ENCODE data around the gene KRT81. TPM values are rescaled to one million over a fixed set of nuclear protein-coding genes. Genes with fewer than 3 reads are reported as not detected.

The KRT81 gene
- total RNA-seq, 2 donors from 2014 or later: not detected

DNA sequence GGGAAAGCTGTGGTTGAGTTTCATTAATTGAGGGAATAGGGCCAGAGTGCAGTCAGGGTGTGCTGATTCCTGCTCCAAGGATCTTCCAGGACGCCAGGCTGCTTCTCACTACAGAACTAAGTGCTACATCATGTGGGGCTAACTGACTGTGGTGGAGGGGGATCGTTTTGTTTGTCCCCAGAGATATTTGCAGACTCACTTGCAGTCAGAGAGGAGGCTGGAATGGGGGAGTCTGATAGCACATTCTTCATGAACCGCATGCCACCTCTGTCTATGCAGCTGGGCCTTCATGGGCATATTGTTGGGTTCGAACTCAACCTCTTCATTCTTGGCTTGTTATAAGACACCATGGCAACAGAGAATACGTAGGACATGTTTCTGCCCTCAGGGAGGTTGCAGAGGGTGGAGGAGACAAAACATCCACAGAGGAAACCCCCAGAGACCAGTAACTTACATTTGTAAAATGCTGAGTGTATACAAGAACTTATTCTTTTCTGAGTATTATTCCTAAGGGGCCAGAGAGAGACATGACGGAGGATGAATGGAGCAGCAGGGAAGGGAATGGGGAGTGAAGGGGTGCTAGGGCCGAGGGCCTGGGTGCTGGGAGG lies 45.3 kb downstream of the KRT81 start:
- H3K9me3 ChIP-seq (ENCODE audit: control insufficient read depth, low read length): no peaks in the 10 kb centered on the region
- no peak overlapping the region for H3K27ac ChIP-seq (ENCODE audit: low read depth, low read length)
- no peak overlapping the region for H3K9ac ChIP-seq (ENCODE audit: extremely low read depth, low read length, poor library complexity, severe bottlenecking)
- H3K36me3 Mint-ChIP-seq (ENCODE audit: low read depth): no peaks in the 10 kb centered on the region
- peaks cover 4% of the 10 kb centered on the region for H3K4me1 ChIP-seq (ENCODE audit: control insufficient read depth, insufficient read depth, low read length)
- H3K27me3 Mint-ChIP-seq (ENCODE audit: insufficient read depth): peaks cover 36% of the 10 kb centered on the region
- H3K4me3 ChIP-seq (ENCODE audit: low read length): no peak overlapping the region
- 83 to 84% methylated on average over 2 to 7 of the region's 7 CpGs for WGBS, 2 experiments (ENCODE audit: insufficient coverage in 1 of 2, insufficient read length in 1 of 2)
- H3K4me1 Mint-ChIP-seq: peaks cover 19% of the 10 kb centered on the region
- no peak overlapping the region for H3K4me3 Mint-ChIP-seq
- no peak for TF ChIP-seq CTCF (conservative IDR thresholded peaks at IDR 0.05)
- peaks cover 26% of the 10 kb centered on the region for H3K27me3 ChIP-seq (ENCODE audit: control insufficient read depth, insufficient read depth, low read length, poor library complexity, severe bottlenecking)
- H3K9me3 Mint-ChIP-seq: no peaks in the 10 kb centered on the region
- no peak for DNase-seq
- H3K36me3 ChIP-seq (ENCODE audit: control insufficient read depth, insufficient read depth, low read length): no peaks in the 10 kb centered on the region
- no peak overlapping the region for H3K27ac Mint-ChIP-seq

GRCh38 chr12:52245259-52245961 lies 45.9 kb downstream of the KRT81 start:
- no peak overlapping the region for H3K4me3 Mint-ChIP-seq
- Histone ChIP-seq H3K27ac (ENCODE audit: low read depth, low read length) (no peak overlapping the region), H3K4me3 (ENCODE audit: low read length) (no peak overlapping the region), H3K27me3 (ENCODE audit: control insufficient read depth, insufficient read depth, low read length, poor library complexity, severe bottlenecking) (peaks cover 20% of the 10 kb centered on the region), H3K36me3 (ENCODE audit: control insufficient read depth, insufficient read depth, low read length) (no peaks in the 10 kb centered on the region), H3K4me1 (ENCODE audit: control insufficient read depth, insufficient read depth, low read length) (peaks cover 4% of the 10 kb centered on the region), H3K9ac (ENCODE audit: extremely low read depth, low read length, poor library complexity, severe bottlenecking) (no peak overlapping the region), H3K9me3 (ENCODE audit: control insufficient read depth, low read length) (no peaks in the 10 kb centered on the region)
- TF ChIP-seq CTCF (conservative IDR thresholded peaks at IDR 0.05): no peak
- DNase-seq: no peak
- H3K36me3 Mint-ChIP-seq (ENCODE audit: low read depth): no peaks in the 10 kb centered on the region
- H3K4me1 Mint-ChIP-seq: peaks cover 19% of the 10 kb centered on the region
- WGBS, 2 experiments (ENCODE audit: insufficient coverage in 1 of 2, insufficient read length in 1 of 2): 89 to 96% methylated on average over 17 to 20 of the region's 20 CpGs
- peaks cover 30% of the 10 kb centered on the region for H3K27me3 Mint-ChIP-seq (ENCODE audit: insufficient read depth)
- no peak overlapping the region for H3K27ac Mint-ChIP-seq
- H3K9me3 Mint-ChIP-seq: no peaks in the 10 kb centered on the region

- no peak overlapping the region for H3K9ac ChIP-seq (ENCODE audit: extremely low read depth, low read length, poor library complexity, severe bottlenecking)
- WGBS, 2 experiments (ENCODE audit: insufficient coverage in 1 of 2, insufficient read length in 1 of 2): 79 to 100% methylated on average over 1 to 2 of the region's 3 CpGs
- no peak overlapping the region for H3K27ac Mint-ChIP-seq
Measured at GRCh38 chr12:52244615-52244994, 46.7 kb downstream of the KRT81 start.

More at GRCh38 chr12:52244615-52244994, 46.7 kb downstream of the KRT81 start:
- no peaks in the 10 kb centered on the region for H3K36me3 Mint-ChIP-seq (ENCODE audit: low read depth)
- no peak overlapping the region for H3K4me3 Mint-ChIP-seq
- H3K4me1 Mint-ChIP-seq: peaks cover 14% of the 10 kb centered on the region
- no peak for DNase-seq
- Histone ChIP-seq H3K27ac (ENCODE audit: low read depth, low read length) (no peak overlapping the region), H3K27me3 (ENCODE audit: control insufficient read depth, insufficient read depth, low read length, poor library complexity, severe bottlenecking) (peaks cover 12% of the 10 kb centered on the region), H3K9me3 (ENCODE audit: control insufficient read depth, low read length) (no peaks in the 10 kb centered on the region), H3K4me3 (ENCODE audit: low read length) (no peak overlapping the region), H3K36me3 (ENCODE audit: control insufficient read depth, insufficient read depth, low read length) (no peaks in the 10 kb centered on the region), H3K4me1 (ENCODE audit: control insufficient read depth, insufficient read depth, low read length) (peaks cover 4% of the 10 kb centered on the region)
- TF ChIP-seq CTCF (conservative IDR thresholded peaks at IDR 0.05): no peak
- H3K9me3 Mint-ChIP-seq: no peaks in the 10 kb centered on the region
- H3K27me3 Mint-ChIP-seq (ENCODE audit: insufficient read depth): peaks cover 22% of the 10 kb centered on the region
